Mesangial cell (primary cell): ENCODE results near the gene PCDHB11. TPM values are rescaled to one million over a fixed set of nuclear protein-coding genes. Genes with fewer than 3 reads are reported as not detected.

Experiments
- total RNA-seq: library from RNA; depleted of rRNA; stranded (reverse); fragments of >200 nt; gene quantifications from 2 replicates; pipeline ENCODE4 v1.2.3, GENCODE V29; 2015

PCDHB11 gene
- total RNA-seq = 0.16 and 0.63 TPM in 2 replicates

GRCh38 chr5:141199359-141200235 lies at the start of gene PCDHB11:
Gene PCDHB11, plus strand, starts transcription at chr5:141199627. Its CDS starts 148 bp downstream, at chr5:141199775.

GRCh38 chr5:141149812-141150211 lies 49.6 kb upstream of the PCDHB11 start, which contains the start of gene PCDHB6:
Gene PCDHB6, plus strand, starts transcription at chr5:141150057. Its CDS starts 201 bp downstream, at chr5:141150258.

GRCh38 chr5:141172381-141173204 lies 26.8 kb upstream of the PCDHB11 start, which contains the start of gene PCDHB7:
Gene PCDHB7, plus strand, starts transcription at chr5:141172644. Its CDS starts 192 bp downstream, at chr5:141172836.

GRCh38 chr5:141177577-141178191 lies 21.7 kb upstream of the PCDHB11 start, which contains the start of gene PCDHB8:
Gene PCDHB8, plus strand, starts transcription at chr5:141177790. Its CDS starts 245 bp downstream, at chr5:141178035.

GRCh38 chr5:141182248-141182647 lies 17.2 kb upstream of the PCDHB11 start, which contains the start of gene PCDHB16:
Gene PCDHB16, plus strand, starts transcription at chr5:141182387. Its CDS starts 173 bp downstream, at chr5:141182560.

GRCh38 chr5:141186897-141187512 lies 12.4 kb upstream of the PCDHB11 start, which contains the start of gene PCDHB9:
Gene PCDHB9, plus strand, starts transcription at chr5:141187161. Its CDS starts 158 bp downstream, at chr5:141187319.

GRCh38 chr5:141192110-141192725 lies 7.2 kb upstream of the PCDHB11 start, which contains the start of gene PCDHB10:
Gene PCDHB10, plus strand, starts transcription at chr5:141192353. Its CDS starts 200 bp downstream, at chr5:141192553.

GRCh38 chr5:141208478-141208877 lies 9.1 kb downstream of the PCDHB11 start, which contains the start of gene PCDHB12:
Gene PCDHB12, plus strand, starts transcription at chr5:141208719. Its CDS starts 189 bp downstream, at chr5:141208908.

GRCh38 chr5:141213656-141214339 lies 14.4 kb downstream of the PCDHB11 start, which contains the start of gene PCDHB13:
Gene PCDHB13, plus strand, starts transcription at chr5:141213919. Its CDS starts 205 bp downstream, at chr5:141214124.

GRCh38 chr5:141223112-141223783 lies 23.8 kb downstream of the PCDHB11 start, which contains the start of gene PCDHB14:
Gene PCDHB14, plus strand, starts transcription at chr5:141223343. Its CDS starts 163 bp downstream, at chr5:141223506.

GRCh38 chr5:141245250-141245717 lies 45.9 kb downstream of the PCDHB11 start, which contains the start of gene PCDHB15:
Gene PCDHB15, plus strand, starts transcription at chr5:141245395. Its CDS starts 184 bp downstream, at chr5:141245579.

Other genes starting within 250 kb of the PCDHB11 start
- gene PCDHAC2, start 233.2 kb upstream of the PCDHB11 start, total RNA-seq = 0.25 and 0.65 TPM in 2 replicates
- not detected in 2 replicates for gene PCDHB1, start 148.3 kb upstream of the PCDHB11 start, total RNA-seq
- 0.49 and 0.76 TPM in 2 replicates for gene PCDHB2, start 105.0 kb upstream of the PCDHB11 start, total RNA-seq
- 0.16 and 0.38 TPM in 2 replicates for gene PCDHB3, start 99.2 kb upstream of the PCDHB11 start, total RNA-seq
- gene PCDHB4, start 77.8 kb upstream of the PCDHB11 start, total RNA-seq = 0.13 and 0.49 TPM in 2 replicates
- gene PCDHB5, start 64.4 kb upstream of the PCDHB11 start, total RNA-seq = 0.33 and 1.5 TPM in 2 replicates
- gene PCDHB6, start 49.6 kb upstream of the PCDHB11 start, total RNA-seq = under 0.01 TPM in 1 of 2 replicates, not detected in the other
- 0.16 and 0.63 TPM in 2 replicates for gene PCDHB7, start 27.0 kb upstream of the PCDHB11 start, total RNA-seq
- gene PCDHB8, start 21.8 kb upstream of the PCDHB11 start, total RNA-seq = 0.25 TPM in 1 of 2 replicates, not detected in the other
- gene PCDHB16, start 17.2 kb upstream of the PCDHB11 start, total RNA-seq = 0.16 and 0.63 TPM in 2 replicates
- 0.25 TPM in 1 of 2 replicates, not detected in the other for gene PCDHB9, start 12.5 kb upstream of the PCDHB11 start, total RNA-seq
- 0.16 and 0.89 TPM in 2 replicates for gene PCDHB10, start 7.3 kb upstream of the PCDHB11 start, total RNA-seq
- gene PCDHB12, start 9.1 kb downstream of the PCDHB11 start, total RNA-seq = under 0.01 and 0.25 TPM in 2 replicates
- gene PCDHB13, start 14.3 kb downstream of the PCDHB11 start, total RNA-seq = 0.16 and 1.1 TPM in 2 replicates
- 0.16 and 0.63 TPM in 2 replicates for gene PCDHB14, start 23.7 kb downstream of the PCDHB11 start, total RNA-seq
- 0.16 and 1.0 TPM in 2 replicates for gene PCDHB15, start 45.8 kb downstream of the PCDHB11 start, total RNA-seq
- 0.63 TPM in 1 of 2 replicates, not detected in the other for gene SLC25A2, start 104.4 kb downstream of the PCDHB11 start, total RNA-seq
- 24.3 and 29.2 TPM in 2 replicates for gene TAF7, start 121.2 kb downstream of the PCDHB11 start, total RNA-seq
- 0.33 and 0.51 TPM in 2 replicates for gene PCDHGA1, start 130.9 kb downstream of the PCDHB11 start, total RNA-seq
- gene PCDHGA2, start 139.1 kb downstream of the PCDHB11 start, total RNA-seq = 1.1 and 4.1 TPM in 2 replicates
- 0.65 and 2.5 TPM in 2 replicates for gene PCDHGA3, start 144.2 kb downstream of the PCDHB11 start, total RNA-seq
- gene PCDHGB1, start 150.5 kb downstream of the PCDHB11 start, total RNA-seq = 0.49 and 2.9 TPM in 2 replicates
- gene PCDHGA4, start 155.4 kb downstream of the PCDHB11 start, total RNA-seq = 0.33 and 2.2 TPM in 2 replicates
- gene PCDHGB2, start 160.4 kb downstream of the PCDHB11 start, total RNA-seq = 0.65 and 2.5 TPM in 2 replicates
- 0.33 and 1.5 TPM in 2 replicates for gene PCDHGA5, start 164.5 kb downstream of the PCDHB11 start, total RNA-seq
- 0.98 and 3.8 TPM in 2 replicates for gene PCDHGB3, start 170.6 kb downstream of the PCDHB11 start, total RNA-seq
- gene PCDHGA6, start 174.3 kb downstream of the PCDHB11 start, total RNA-seq = 1.6 and 5.6 TPM in 2 replicates
- 0.49 and 4.1 TPM in 2 replicates for gene PCDHGA7, start 183.1 kb downstream of the PCDHB11 start, total RNA-seq
- 4.2 and 7.1 TPM in 2 replicates for gene PCDHGB4, start 188.1 kb downstream of the PCDHB11 start, total RNA-seq
- under 0.01 and 0.89 TPM in 2 replicates for gene PCDHGA8, start 193.0 kb downstream of the PCDHB11 start, total RNA-seq
- 10.6 and 15.8 TPM in 2 replicates for gene PCDHGB5, start 198.3 kb downstream of the PCDHB11 start, total RNA-seq
- 0.98 and 6.1 TPM in 2 replicates for gene PCDHGA9, start 203.2 kb downstream of the PCDHB11 start, total RNA-seq
- gene PCDHGB6, start 208.4 kb downstream of the PCDHB11 start, total RNA-seq = 2.0 and 6.3 TPM in 2 replicates
- gene PCDHGA10, start 213.4 kb downstream of the PCDHB11 start, total RNA-seq = 2.8 and 10.5 TPM in 2 replicates
- 5.1 and 18.1 TPM in 2 replicates for gene PCDHGB7, start 218.1 kb downstream of the PCDHB11 start, total RNA-seq
- gene PCDHGA11, start 221.4 kb downstream of the PCDHB11 start, total RNA-seq = 5.4 and 10.4 TPM in 2 replicates
- 3.4 and 13.8 TPM in 2 replicates for gene PCDHGA12, start 230.9 kb downstream of the PCDHB11 start, total RNA-seq